GM12878 (cell line): ENCODE results near the gene GPC3. TPM values are rescaled to one million over a fixed set of nuclear protein-coding genes. Genes with fewer than 3 reads are reported as not detected.

Experiments
- ATAC-seq: fragments of 200-7000 bp; cut with Tn5 transposase; 3 replicates; pipeline ENCODE4 v1.9.1; 2020; ENCODE audit warnings: mild to moderate bottlenecking, moderate library complexity
- BruUV-seq: library from RNA; stranded (reverse); fragments of 400-500 nt; replicated peaks from 2 replicates; lab custom pipeline; 2021; lab: Mats Ljungman, UMichigan
- CTCF ChIA-PET: fragments of 300-600 bp; sonication (Branson Sonifier 250); formaldehyde crosslinking; extraction: SDS; loops from one replicate; lab custom pipeline; 2021; ENCODE audit warnings: inconsistent platforms; lab: Yijun Ruan, JAX
- POLR2A ChIA-PET: fragments of 350-600 bp; formaldehyde crosslinking; extraction: SDS; loops from one replicate; lab custom pipeline; 2021; ENCODE audit warnings: inconsistent platforms; lab: Charles Lee
- RAD21 ChIA-PET: fragments of 300-600 bp; sonication (Branson Sonifier 250); formaldehyde crosslinking; loops from one replicate; lab custom pipeline; 2023; ENCODE audit warnings: antibody characterized with exemption; ENCODE audit not compliant: unreplicated experiment; lab: Charles Lee
- SMC1A ChIA-PET: fragments of 300-600 bp; sonication (Branson Sonifier 250); formaldehyde crosslinking; loops from one replicate; lab custom pipeline; 2023; ENCODE audit not compliant: unreplicated experiment, uncharacterized antibody; lab: Charles Lee
- DNase-seq: peaks from one replicate; pipeline ENCODE4 v3.0.0-alpha.2; 2011; ENCODE audit warnings: low read depth, low spot score
- FAIRE-seq: peaks from 3 replicates; lab custom pipeline; 2011; peaks lifted over from hg19 to GRCh38; lab: Jason Lieb, UNC
- H2AFZ ChIP-seq: 2 replicates; pipeline ENCODE4 v1.6.0; 2011; ENCODE audit warnings: low read depth, low read length, control low read depth; ENCODE audit not compliant: control insufficient read depth
- H3K27ac ChIP-seq: 2 replicates; pipeline ENCODE4 v1.5.1; 2011; ENCODE audit warnings: control low read depth; ENCODE audit not compliant: control insufficient read depth, insufficient read depth
- H3K27me3 ChIP-seq, 2 experiments: replicated peaks in 1 of 2; 2 replicates each; pipeline versions ENCODE4 v1.6.0 to v1.6.1; 2011; ENCODE audit warnings: low read length in 1 of 2; ENCODE audit not compliant: control insufficient read depth in 2 of 2, insufficient read depth in 2 of 2
- H3K36me3 ChIP-seq, 2 experiments: 2 replicates each; pipeline ENCODE4 v1.5.1; 2011; ENCODE audit warnings: low read length in 1 of 2; ENCODE audit not compliant: control insufficient read depth in 2 of 2, insufficient read depth in 2 of 2
- H3K4me1 ChIP-seq: 2 replicates; pipeline ENCODE4 v1.6.1; 2011; ENCODE audit warnings: mild to moderate bottlenecking, low read length, moderate library complexity, mixed read lengths; ENCODE audit not compliant: control insufficient read depth, insufficient read depth
- H3K4me2 ChIP-seq: 2 replicates; pipeline ENCODE4 v1.6.0; 2011; ENCODE audit warnings: control low read depth; ENCODE audit not compliant: control insufficient read depth, insufficient read depth
- H3K4me3 ChIP-seq: fragments of 200-600 bp; sonication (generic); 2 replicates; pipeline ENCODE4 v1.5.1; 2016
- H3K79me2 ChIP-seq: 2 replicates; pipeline ENCODE4 v1.6.0; 2011; ENCODE audit warnings: low read length; ENCODE audit not compliant: control insufficient read depth, insufficient read depth
- H3K9ac ChIP-seq: 2 replicates; pipeline ENCODE4 v1.8.0; 2011; ENCODE audit warnings: low read length, control low read depth, mixed read lengths; ENCODE audit not compliant: control insufficient read depth, insufficient read depth
- H3K9me3 ChIP-seq: replicated peaks from 3 replicates; pipeline ENCODE4 v1.5.1; 2011; ENCODE audit warnings: mild to moderate bottlenecking, low read length; ENCODE audit not compliant: control insufficient read depth, insufficient read depth
- H4K20me1 ChIP-seq: 2 replicates; pipeline ENCODE4 v1.6.0; 2011; ENCODE audit not compliant: control insufficient read depth, insufficient read depth
- BMI1 ChIP-seq: fragments of 450-650 bp; IDR thresholded peaks from 2 replicates; pipeline ENCODE4 v1.6.1; 2016; ENCODE audit warnings: mild to moderate bottlenecking, moderate library complexity, borderline replicate concordance
- FOXM1 ChIP-seq: IDR thresholded peaks from 2 replicates; pipeline ENCODE4 v1.6.1; 2012; ENCODE audit warnings: low read depth, mild to moderate bottlenecking, inconsistent platforms, low read length, moderate library complexity
- MYB ChIP-seq: fragments of 150-350 bp; IDR thresholded peaks from 2 replicates; pipeline ENCODE4 v1.6.1; 2014; ENCODE audit warnings: mild to moderate bottlenecking, low read depth, low read length, borderline replicate concordance
- RBBP5 ChIP-seq: fragments of 200-600 bp; sonication (generic); conservative IDR thresholded peaks from 2 replicates; pipeline ENCODE4 v1.6.1; 2016
- RELA ChIP-seq: fragments of 450-650 bp; IDR thresholded peaks from 2 replicates; pipeline ENCODE4 v1.8.0; 2014; ENCODE audit warnings: borderline replicate concordance; ENCODE audit not compliant: partially characterized antibody
- SMAD5 ChIP-seq: IDR thresholded peaks from 2 replicates; pipeline ENCODE4 v1.6.1; 2016; ENCODE audit warnings: antibody characterized with exemption, low read depth
- WGBS: methylation state at CpG from one replicate; pipeline ENCODE4 v1.1.6; 2016; ENCODE audit warnings: low lambda C conversion rate; ENCODE audit not compliant: insufficient replicate concordance, insufficient coverage; ENCODE audit errors: missing lambda C conversion rate; 5-methylcytosine and 5-hydroxymethylcytosine counted together
- in situ Hi-C: fragments of 300-500 bp; cut with MboI; formaldehyde crosslinking; loops from 9 replicates; pipeline ENCODE4 v1.14.3; 2018; ENCODE audit warnings: mixed read lengths
- intact Hi-C: fragments of 100-400 bp; cut with micrococcal nuclease; formaldehyde crosslinking; loops from one replicate; pipeline ENCODE4 v1.14.2; 2022; ENCODE audit not compliant: unreplicated experiment
- polyA plus RNA-seq, 11 experiments: library from polyadenylated mRNA; depleted of rRNA in 4 of 11; unstranded in 6 of 11; stranded (reverse) in 5 of 11; fragments of >200 nt; fragmentation: Nextera tagmentation in 4 of 11; fragmentation: Illumina TruSeq in 1 of 11; extraction: Ambion mirVana in 4 of 11; extraction: Trizol in 1 of 11; gene quantifications; 1 replicate in 1 of 11; 2 replicates in 10 of 11; pipeline versions ENCODE4 v1.2.1 to v1.2.3, GENCODE V29; 2011 to 2016; ENCODE audit warnings: inconsistent platforms in 2 of 11, missing spikeins in 2 of 11, low read depth in 1 of 11
- total RNA-seq, 4 experiments: library from RNA; depleted of rRNA in 3 of 4; stranded (reverse); fragments of >200 nt in 3 of 4; fragmentation: Illumina TruSeq in 1 of 4; extraction: Trizol in 1 of 4; gene quantifications; 2 replicates each; pipeline versions ENCODE4 v1.2.1 to v1.2.3, GENCODE V29; 2013 to 2021
- TF ChIP-seq, protein P1 (sequence below): fragments of 450-650 bp; IDR thresholded peaks from 2 replicates; pipeline ENCODE4 v1.6.1; 2017; ENCODE audit warnings: mild to moderate bottlenecking, moderate library complexity

Gene GPC3
- total and polyA plus RNA-seq, 10 of the 15 experiments (the other 5 are each of a cell fraction or from before 2014, with no cell fraction given) = 0.09 to 0.82 TPM; not detected in 8

DNA sequence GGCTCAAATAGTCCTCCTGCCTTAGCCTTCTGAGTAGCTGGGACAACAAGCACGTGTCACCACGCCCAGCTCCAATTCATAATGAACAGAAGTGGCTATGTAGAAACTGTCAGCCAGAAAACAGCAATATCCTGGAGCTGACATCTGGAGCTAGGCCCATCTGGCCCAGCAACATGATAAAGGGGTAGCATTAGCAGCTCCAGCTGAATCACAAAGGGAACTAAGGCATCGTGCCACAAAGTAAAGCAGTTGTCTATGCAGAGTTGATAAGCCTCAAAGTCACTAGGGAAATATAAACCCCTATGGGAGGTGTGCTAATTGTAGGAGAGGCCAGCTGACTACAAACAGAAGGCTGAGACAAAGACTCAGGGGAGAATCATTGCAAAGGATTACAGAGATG is 299.6 kb downstream of the GPC3 start (continued):
- TF ChIP-seq RBBP5 (no peak), RELA (no peak)
- TF ChIP-seq, protein P1, sequence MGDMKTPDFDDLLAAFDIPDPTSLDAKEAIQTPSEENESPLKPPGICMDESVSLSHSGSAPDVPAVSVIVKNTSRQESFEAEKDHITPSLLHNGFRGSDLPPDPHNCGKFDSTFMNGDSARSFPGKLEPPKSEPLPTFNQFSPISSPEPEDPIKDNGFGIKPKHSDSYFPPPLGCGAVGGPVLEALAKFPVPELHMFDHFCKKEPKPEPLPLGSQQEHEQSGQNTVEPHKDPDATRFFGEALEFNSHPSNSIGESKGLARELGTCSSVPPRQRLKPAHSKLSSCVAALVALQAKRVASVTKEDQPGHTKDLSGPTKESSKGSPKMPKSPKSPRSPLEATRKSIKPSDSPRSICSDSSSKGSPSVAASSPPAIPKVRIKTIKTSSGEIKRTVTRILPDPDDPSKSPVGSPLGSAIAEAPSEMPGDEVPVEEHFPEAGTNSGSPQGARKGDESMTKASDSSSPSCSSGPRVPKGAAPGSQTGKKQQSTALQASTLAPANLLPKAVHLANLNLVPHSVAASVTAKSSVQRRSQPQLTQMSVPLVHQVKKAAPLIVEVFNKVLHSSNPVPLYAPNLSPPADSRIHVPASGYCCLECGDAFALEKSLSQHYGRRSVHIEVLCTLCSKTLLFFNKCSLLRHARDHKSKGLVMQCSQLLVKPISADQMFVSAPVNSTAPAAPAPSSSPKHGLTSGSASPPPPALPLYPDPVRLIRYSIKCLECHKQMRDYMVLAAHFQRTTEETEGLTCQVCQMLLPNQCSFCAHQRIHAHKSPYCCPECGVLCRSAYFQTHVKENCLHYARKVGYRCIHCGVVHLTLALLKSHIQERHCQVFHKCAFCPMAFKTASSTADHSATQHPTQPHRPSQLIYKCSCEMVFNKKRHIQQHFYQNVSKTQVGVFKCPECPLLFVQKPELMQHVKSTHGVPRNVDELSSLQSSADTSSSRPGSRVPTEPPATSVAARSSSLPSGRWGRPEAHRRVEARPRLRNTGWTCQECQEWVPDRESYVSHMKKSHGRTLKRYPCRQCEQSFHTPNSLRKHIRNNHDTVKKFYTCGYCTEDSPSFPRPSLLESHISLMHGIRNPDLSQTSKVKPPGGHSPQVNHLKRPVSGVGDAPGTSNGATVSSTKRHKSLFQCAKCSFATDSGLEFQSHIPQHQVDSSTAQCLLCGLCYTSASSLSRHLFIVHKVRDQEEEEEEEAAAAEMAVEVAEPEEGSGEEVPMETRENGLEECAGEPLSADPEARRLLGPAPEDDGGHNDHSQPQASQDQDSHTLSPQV = no peak

DNA sequence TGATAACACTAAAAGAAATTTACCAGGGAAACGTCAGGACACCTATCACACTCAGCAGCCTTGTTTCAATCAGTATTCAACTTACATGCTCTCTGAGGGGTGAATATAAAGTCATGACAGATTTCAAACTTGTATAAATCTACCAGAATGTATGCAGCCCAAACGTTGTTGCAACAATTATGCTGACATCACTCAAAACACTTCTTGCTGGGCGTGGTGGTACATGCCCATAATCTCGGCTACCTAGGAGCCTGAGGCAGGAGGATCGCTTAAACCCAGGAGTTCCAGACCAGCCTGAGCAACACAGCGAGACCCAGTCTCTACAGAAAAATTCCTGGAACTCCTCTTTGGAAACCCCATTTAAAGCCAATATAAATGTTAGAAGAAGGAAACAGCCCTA is 303.5 kb downstream of the GPC3 start:
- Histone ChIP-seq H3K27ac (no peak overlapping the region), H3K4me2 (no peak overlapping the region), H3K4me1 (no peaks in the 10 kb centered on the region), H3K27me3 (peaks cover 0 to 2% of the 10 kb centered on the region in 2 experiments; a peak in 1 of 4 replicates), H2AFZ (no peak overlapping the region), H3K4me3 (no peak overlapping the region), H3K9me3 (no peaks in the 10 kb centered on the region), H3K79me2 (no peaks in the 10 kb centered on the region), H4K20me1 (no peaks in the 10 kb centered on the region), H3K36me3 (no peaks in the 10 kb centered on the region), H3K9ac (no peak overlapping the region)
- ChIA-PET SMC1A (no interaction called here), CTCF (interaction anchor here (1.6 kb wide), 1 partner anchor 11 kb away, joined by 4 read pairs; no protein-coding TSS in a partner anchor), POLR2A (no interaction called here), RAD21 (no interaction called here)
- no peak for DNase-seq
- intact Hi-C loops (no loop called here), in situ Hi-C loops (no loop called here)
- no peak for FAIRE-seq
- TF ChIP-seq MYB = no peak
- no peak for TF ChIP-seq FOXM1
- no peak for TF ChIP-seq SMAD5
- no peak for TF ChIP-seq BMI1
- no TSS peak for BruUV-seq
- 21% methylated on average over 6 of the region's 6 CpGs for WGBS
- no peak for ATAC-seq
